K562 (cell line): ENCODE measurements around the gene PRPF38A. TPM values are rescaled to one million over a fixed set of nuclear protein-coding genes. Genes with fewer than 3 reads are reported as not detected.
A peak's percentile ranks its signal among the peaks of the same experiment; 100 is the strongest.

Source experiments
- ATAC-seq: fragments of 200-7000 bp; cut with Tn5 transposase; 3 replicates; pipeline ENCODE4 v1.9.1; 2020; ENCODE audit warnings: moderate library complexity
- BruUV-seq: library from RNA; stranded (reverse); fragments of 400-500 nt; replicated peaks from 2 replicates; lab custom pipeline; 2021; lab: Mats Ljungman, UMichigan
- CTCF ChIA-PET: fragments of 300-600 bp; formaldehyde crosslinking; extraction: SDS; loops from one replicate; lab custom pipeline; 2021; ENCODE audit warnings: low intra/inter-chr PET ratio; lab: Yijun Ruan, JAX
- POLR2A ChIA-PET: fragments of 300-600, 350-650 bp; sonication (Branson Sonifier 250); formaldehyde crosslinking; extraction: SDS; loops from one replicate; lab custom pipeline; 2021; ENCODE audit warnings: antibody characterized with exemption, inconsistent platforms; lab: Yijun Ruan, JAX
- DNase-seq, 4 experiments: peaks; one replicate each; pipeline versions ENCODE4 v3.0.0 to v3.0.0-alpha.2; 2011 to 2018; ENCODE audit warnings: low spot score in 3 of 4, mixed read lengths in 3 of 4; ENCODE audit errors: extremely low read depth in 1 of 4
- FAIRE-seq: peaks from 2 replicates; lab custom pipeline; 2011; peaks lifted over from hg19 to GRCh38; lab: Jason Lieb, UNC
- H2AFZ ChIP-seq: 2 replicates; pipeline ENCODE4 v1.6.0; 2011; ENCODE audit warnings: low read depth, low read length, control low read depth, inconsistent platforms
- H3K27ac ChIP-seq: fragments of 200-600 bp; 3 replicates; pipeline ENCODE4 v1.8.0; 2011; ENCODE audit warnings: low read depth, mild to moderate bottlenecking, control low read depth, inconsistent platforms, low read length, moderate library complexity, mixed read lengths; ENCODE audit errors: extremely low read depth
- H3K27me3 ChIP-seq, 2 experiments: fragments of 300-600 bp in 1 of 2; 2 replicates in 1 of 2; 3 replicates in 1 of 2; pipeline versions ENCODE4 v1.6.0 to v1.8.0; 2011; ENCODE audit warnings: inconsistent platforms in 2 of 2, low read length in 2 of 2, mild to moderate bottlenecking in 1 of 2, mixed read lengths in 1 of 2, moderate library complexity in 1 of 2; ENCODE audit not compliant: control insufficient read depth in 2 of 2, insufficient read depth in 2 of 2
- H3K36me3 ChIP-seq: fragments of 300-600 bp; 3 replicates; pipeline ENCODE4 v1.8.0; 2011; ENCODE audit warnings: mild to moderate bottlenecking, low read length, inconsistent platforms; ENCODE audit not compliant: control insufficient read depth, insufficient read depth
- H3K4me1 ChIP-seq, 2 experiments: fragments of 200-600 bp in 1 of 2; replicated peaks in 1 of 2; 2 replicates in 1 of 2; 3 replicates in 1 of 2; pipeline versions ENCODE4 v1.5.1 to v1.8.0; 2011; ENCODE audit warnings: inconsistent platforms in 2 of 2, low read length in 2 of 2, mild to moderate bottlenecking in 1 of 2, mixed read lengths in 1 of 2, moderate library complexity in 1 of 2; ENCODE audit not compliant: control insufficient read depth in 2 of 2, insufficient read depth in 2 of 2
- H3K4me2 ChIP-seq: 2 replicates; pipeline ENCODE4 v1.6.1; 2011; ENCODE audit warnings: low read length, control low read depth, inconsistent platforms, mixed read lengths; ENCODE audit not compliant: insufficient read depth
- H3K4me3 ChIP-seq: fragments of 200-600 bp; sonication (generic), shearing (Covaris generic); 2 replicates; pipeline ENCODE4 v1.5.1; 2016; ENCODE audit warnings: control low read depth, inconsistent platforms
- H3K79me2 ChIP-seq: fragments of 200-600 bp; 3 replicates; pipeline ENCODE4 v1.8.0; 2011; ENCODE audit warnings: low read length, inconsistent platforms; ENCODE audit not compliant: control insufficient read depth, insufficient read depth
- H3K9ac ChIP-seq, 2 experiments: 2 replicates each; pipeline versions ENCODE4 v1.6.0 to v1.6.1; 2011; ENCODE audit warnings: low read depth in 2 of 2, low read length in 2 of 2, control low read depth in 1 of 2, inconsistent platforms in 1 of 2, mild to moderate bottlenecking in 1 of 2, mixed read lengths in 1 of 2; ENCODE audit not compliant: insufficient read depth in 1 of 2
- H3K9me1 ChIP-seq: one replicate; pipeline ENCODE4 v1.6.0; 2011; ENCODE audit warnings: inconsistent platforms, mild to moderate bottlenecking, low read length, moderate library complexity; ENCODE audit not compliant: control insufficient read depth, insufficient read depth
- H3K9me3 ChIP-seq: replicated peaks from 2 replicates; pipeline ENCODE4 v1.5.1; 2011; ENCODE audit warnings: low read depth, low read length, inconsistent platforms; ENCODE audit not compliant: control insufficient read depth, insufficient read depth
- H4K20me1 ChIP-seq: replicated peaks from 2 replicates; pipeline ENCODE4 v1.6.1; 2011; ENCODE audit warnings: low read length, inconsistent platforms, mixed read lengths; ENCODE audit not compliant: control insufficient read depth, insufficient read depth
- AFF1 ChIP-seq, 2 experiments: fragments of 450-650 bp; IDR thresholded peaks; 2 replicates each; pipeline ENCODE4 v1.6.1; 2018; ENCODE audit warnings: mild to moderate bottlenecking in 2 of 2, low read depth in 1 of 2; ENCODE audit not compliant: partially characterized antibody in 2 of 2
- CHCHD3 ChIP-seq: fragments of 250-450 bp; sonication (Bioruptor Pico); IDR thresholded peaks from 2 replicates; pipeline ENCODE4 v2.1.2; 2022; ENCODE audit warnings: mild to moderate bottlenecking
- E2F6 ChIP-seq, 2 experiments: IDR thresholded peaks; 2 replicates each; pipeline ENCODE4 v1.6.1; 2011; ENCODE audit warnings: borderline replicate concordance in 1 of 2, control low read depth in 1 of 2, low read depth in 1 of 2, low read length in 1 of 2, mild to moderate bottlenecking in 1 of 2, mixed read lengths in 1 of 2, moderate library complexity in 1 of 2; ENCODE audit not compliant: insufficient read depth in 1 of 2, insufficient read length in 1 of 2, poor library complexity in 1 of 2, severe bottlenecking in 1 of 2; ENCODE audit errors: extremely low read depth in 1 of 2
- ERF ChIP-seq: fragments of 450-650 bp; formaldehyde crosslinking; IDR thresholded peaks from 2 replicates; pipeline ENCODE4 v1.4.0; 2020; ENCODE audit warnings: mild to moderate bottlenecking, mixed read lengths
- MXD1 ChIP-seq: fragments of 250-450 bp; sonication (Bioruptor Pico); IDR thresholded peaks from 2 replicates; pipeline ENCODE4 v1.8.0; 2021; ENCODE audit warnings: borderline replicate concordance, mild to moderate bottlenecking, moderate library complexity; ENCODE audit not compliant: poor library complexity, severe bottlenecking
- NONO ChIP-seq, 2 experiments: fragments of 200-400 bp in 1 of 2; fragments of 450-650 bp in 1 of 2; formaldehyde crosslinking in 1 of 2; IDR thresholded peaks; 2 replicates each; pipeline ENCODE4 v1.6.1; 2017; ENCODE audit warnings: low read depth in 2 of 2, mild to moderate bottlenecking in 2 of 2, moderate library complexity in 2 of 2, low read length in 1 of 2
- POLR2A ChIP-seq: fragments of 450-650 bp; conservative IDR thresholded peaks from 2 replicates; pipeline ENCODE4 v1.6.1; 2016
- RCOR1 ChIP-seq, 2 experiments: IDR thresholded peaks; 2 replicates each; pipeline ENCODE4 v1.6.1; 2012; ENCODE audit warnings: low read depth in 2 of 2, low read length in 2 of 2, borderline replicate concordance in 1 of 2, improper control_type of control experiment in 1 of 2
- SIRT6 ChIP-seq: IDR thresholded peaks from one replicate; pipeline ENCODE4 v1.6.1; 2012; ENCODE audit warnings: low read depth, mild to moderate bottlenecking, control low read depth, inconsistent platforms, low read length, moderate library complexity
- ZFP91 ChIP-seq: sonication (generic); formaldehyde crosslinking; IDR thresholded peaks from 2 replicates; pipeline ENCODE4 v1.8.0; 2022; ENCODE audit warnings: mild to moderate bottlenecking, missing genetic modification reagents
- ZNF174 ChIP-seq: fragments of 250-450 bp; sonication (Bioruptor Pico); IDR thresholded peaks from 2 replicates; pipeline ENCODE4 v1.4.0; 2020; ENCODE audit warnings: mild to moderate bottlenecking
- ZNF354B ChIP-seq: fragments of 250-450 bp; sonication (Bioruptor Pico); IDR thresholded peaks from 2 replicates; pipeline ENCODE4 v1.4.0; 2020
- ZNF696 ChIP-seq: fragments of 250-450 bp; sonication (Bioruptor Pico); conservative IDR thresholded peaks from 2 replicates; pipeline ENCODE4 v1.4.0; 2020; ENCODE audit warnings: mild to moderate bottlenecking, moderate library complexity
- ZNF764 ChIP-seq: fragments of 250-450 bp; sonication (Bioruptor Pico); IDR thresholded peaks from 2 replicates; pipeline ENCODE4 v1.4.0; 2020; ENCODE audit warnings: low read depth, mild to moderate bottlenecking, moderate library complexity
- in situ Hi-C: fragments of 300-500 bp; cut with MboI; formaldehyde crosslinking; loops from 4 replicates; pipeline ENCODE4 v1.15.0; 2018; ENCODE audit warnings: inconsistent platforms, mixed read lengths
- intact Hi-C: fragments of 100-400 bp; cut with micrococcal nuclease; formaldehyde crosslinking; loops from 2 replicates; pipeline ENCODE4 v1.14.2; 2022
- polyA plus RNA-seq, 8 experiments: library from polyadenylated mRNA; depleted of rRNA in 4 of 8; stranded (reverse) in 5 of 8; unstranded in 3 of 8; fragments of >200 nt; fragmentation: Nextera tagmentation in 2 of 8; fragmentation: Illumina TruSeq in 1 of 8; extraction: Ambion mirVana in 2 of 8; extraction: Trizol in 1 of 8; gene quantifications; 2 replicates each; pipeline versions ENCODE4 v1.2.1 to v1.2.3, GENCODE V29; 2011 to 2014; ENCODE audit warnings: inconsistent platforms in 1 of 8, missing spikeins in 1 of 8
- total RNA-seq, 7 experiments: library from RNA; depleted of rRNA in 6 of 7; stranded (reverse); fragments of >200 nt in 6 of 7; fragmentation: Illumina TruSeq in 2 of 7; extraction: Trizol in 2 of 7; gene quantifications; 2 replicates each; pipeline versions ENCODE4 v1.2.1 to v1.2.3, GENCODE V29; 2011 to 2021; ENCODE audit warnings: low replicate concordance in 1 of 7

The PRPF38A gene
- total and polyA plus RNA-seq, 9 of the 15 experiments (the other 6 are each of a cell fraction or from before 2014, with no cell fraction given) = 53.6 to 198 (median 89.2) TPM

- H3K4me2 ChIP-seq = no peak overlapping the region
- peak in 1 of 2 experiments; percentile 27 for TF ChIP-seq AFF1 (IDR thresholded peaks at IDR 0.05; ENCODE audit: low read depth in 1 of 2, partially characterized antibody in 2 of 2)
- peak in 1 of 2 experiments; percentile 11; a peak in 1 of 4 replicates for TF ChIP-seq RCOR1 (IDR thresholded peaks at IDR 0.05; ENCODE audit: borderline replicate concordance in 1 of 2, low read depth in 2 of 2, low read length in 2 of 2)
- TF ChIP-seq ZNF354B (CRISPR knock-in tag) = no peak
- no peak for TF ChIP-seq CHCHD3 (CRISPR knock-in tag)
- TF ChIP-seq ZNF174 (CRISPR knock-in tag) = no peak
- TF ChIP-seq MXD1 = no peak
- TF ChIP-seq NONO (IDR thresholded peaks at IDR 0.05; ENCODE audit: low read depth in 2 of 2, low read length in 1 of 2) = no peak
- no peak for TF ChIP-seq SIRT6
- no peak for TF ChIP-seq E2F6 (IDR thresholded peaks at IDR 0.05; ENCODE audit: borderline replicate concordance in 1 of 2, extremely low read depth in 1 of 2, insufficient read depth in 1 of 2, insufficient read length in 1 of 2, low read depth in 1 of 2, low read length in 1 of 2, poor library complexity in 1 of 2, severe bottlenecking in 1 of 2)
- TF ChIP-seq ZNF696 = no peak
- no peak for TF ChIP-seq ERF (CRISPR knock-in tag)
- TF ChIP-seq ZFP91 (CRISPR knock-in tag) = peak; percentile 91
- no peak for TF ChIP-seq ZNF764 (CRISPR knock-in tag)
- no peak for TF ChIP-seq POLR2A
These were observed 19.8 kb downstream of the PRPF38A start for GRCh38 chr1:52424231-52424636.

More at GRCh38 chr1:52424231-52424636, 19.8 kb downstream of the PRPF38A start:
- in situ Hi-C loops = no loop called here
- intact Hi-C loops = no loop called here
- DNase-seq (peak in 2 of 4 experiments; percentile 30 to 32), FAIRE-seq (no peak), ATAC-seq (peak; percentile 80)
- H3K4me1 ChIP-seq = peaks cover 0 to 21% of the 10 kb centered on the region in 2 experiments; a peak in 4 of 5 replicates
- H3K9me3 ChIP-seq = no peaks in the 10 kb centered on the region
- no peaks in the 10 kb centered on the region for H3K79me2 ChIP-seq
- H2AFZ ChIP-seq = peak overlapping the region; percentile 35; the same call in 1 of the 2 replicates
- no peaks in the 10 kb centered on the region for H3K9me1 ChIP-seq
- peaks cover 50% of the 10 kb centered on the region for H3K36me3 ChIP-seq
- no peaks in the 10 kb centered on the region for H3K27me3 ChIP-seq
- no peak overlapping the region for H3K4me3 ChIP-seq
- CTCF ChIA-PET = no interaction called here
- no TSS peak for BruUV-seq
- H4K20me1 ChIP-seq = no peaks in the 10 kb centered on the region
- H3K27ac ChIP-seq = peak overlapping the region; percentile 56
- H3K9ac ChIP-seq = no peak overlapping the region
- POLR2A ChIA-PET = interaction anchor here (0.8 to 2.1 kb wide), 4 partner anchors 8 to 236 kb away, joined by 3 to 10 read pairs (median 8); partner anchors contain the start of genes ORC1 and PRPF38A
